HG03108 (cell line): ENCODE data around the gene CD79A.

Source experiments
- ATAC-seq: cut with Tn5 transposase; IDR thresholded peaks from one replicate; pipeline ENCODE4 v1.9.1; 2021; ENCODE audit warnings: moderate library complexity; ENCODE audit not compliant: unreplicated experiment

CD79A gene

DNA sequence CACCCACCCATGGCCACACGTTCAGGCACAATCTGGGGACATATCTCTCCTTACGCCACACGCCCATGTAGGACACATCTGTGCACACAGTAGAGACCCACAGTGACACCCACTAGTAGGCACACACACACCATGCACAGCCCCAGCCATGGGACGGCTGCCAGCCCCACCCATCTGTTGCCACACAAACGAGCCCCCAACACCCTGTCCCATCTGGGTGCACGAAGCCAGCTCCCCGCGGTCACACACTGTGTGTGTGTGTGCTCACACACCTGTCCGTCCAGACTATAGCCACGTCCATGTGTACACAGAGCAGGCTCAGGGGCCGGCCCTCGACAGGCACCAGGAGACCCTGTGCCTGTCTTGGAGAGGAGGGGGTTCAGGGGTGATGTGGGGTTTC lies 40.6 kb downstream of the CD79A start:
- ATAC-seq = no peak

DNA sequence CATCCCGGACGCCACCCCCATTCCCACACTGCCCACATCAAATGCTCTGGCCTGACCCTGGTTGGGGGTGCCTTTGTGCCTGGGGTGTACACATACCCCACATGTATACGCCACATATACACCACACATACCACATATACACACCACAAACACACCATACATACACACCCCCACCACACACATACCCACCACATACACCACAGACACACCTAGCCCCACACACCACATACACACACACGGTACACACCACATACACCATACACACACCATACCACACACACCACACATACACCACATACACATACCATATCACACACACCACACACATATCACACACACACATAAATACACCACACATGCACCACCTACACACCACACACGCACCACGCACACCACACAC lies 41.0 kb downstream of the CD79A start:
- no peak for ATAC-seq

DNA sequence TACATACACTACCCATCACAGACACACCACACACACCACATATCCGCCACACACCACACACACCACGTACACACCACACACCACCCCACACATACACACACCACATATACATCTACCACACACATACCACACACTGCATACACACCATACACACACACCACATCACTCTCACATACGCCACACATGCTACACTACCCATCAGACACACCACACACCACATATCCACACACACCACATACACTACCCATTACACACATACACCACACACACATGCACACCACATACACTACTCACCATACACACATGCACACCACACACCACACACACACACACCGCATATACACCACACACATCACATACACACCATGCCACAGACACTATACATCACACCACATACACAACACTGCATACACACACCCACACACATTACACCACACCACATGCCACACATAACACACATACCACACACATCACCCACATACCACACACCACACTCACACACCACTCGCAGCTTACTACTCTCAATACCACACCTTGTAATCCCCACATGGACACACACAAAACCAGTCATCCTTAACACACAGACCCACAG lies 41.7 kb downstream of the CD79A start:
- ATAC-seq = no peak

DNA sequence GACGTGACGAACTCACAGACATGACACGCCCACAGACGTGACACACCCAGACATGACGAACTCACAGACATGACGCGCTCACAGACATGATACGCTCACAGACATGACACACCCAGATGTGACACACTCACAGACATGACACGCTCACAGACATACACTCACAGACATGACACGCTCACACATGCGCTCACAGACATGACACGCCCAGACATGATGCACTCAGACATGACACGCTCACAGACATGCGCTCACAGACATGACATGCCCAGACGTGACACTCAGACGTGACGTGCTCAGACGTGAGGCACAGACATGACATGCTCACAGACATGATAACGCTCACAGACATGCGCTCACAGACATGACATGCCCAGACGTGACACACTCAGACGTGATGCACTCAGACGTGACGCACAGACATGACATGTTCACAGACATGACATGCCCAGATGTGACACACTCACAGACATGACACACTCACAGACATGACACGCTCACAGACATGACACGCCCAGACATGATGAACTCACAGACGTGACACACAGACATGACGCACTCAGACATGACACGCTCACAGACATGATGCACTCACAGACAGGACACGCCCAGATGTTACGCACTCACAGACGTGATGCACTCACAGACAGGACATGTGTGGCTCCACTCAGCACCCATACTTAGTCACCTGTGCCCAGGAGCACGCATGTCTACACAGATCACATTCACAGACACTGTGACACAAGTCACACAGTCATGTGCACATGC lies 43.1 kb downstream of the CD79A start:
- ATAC-seq = no peak

DNA sequence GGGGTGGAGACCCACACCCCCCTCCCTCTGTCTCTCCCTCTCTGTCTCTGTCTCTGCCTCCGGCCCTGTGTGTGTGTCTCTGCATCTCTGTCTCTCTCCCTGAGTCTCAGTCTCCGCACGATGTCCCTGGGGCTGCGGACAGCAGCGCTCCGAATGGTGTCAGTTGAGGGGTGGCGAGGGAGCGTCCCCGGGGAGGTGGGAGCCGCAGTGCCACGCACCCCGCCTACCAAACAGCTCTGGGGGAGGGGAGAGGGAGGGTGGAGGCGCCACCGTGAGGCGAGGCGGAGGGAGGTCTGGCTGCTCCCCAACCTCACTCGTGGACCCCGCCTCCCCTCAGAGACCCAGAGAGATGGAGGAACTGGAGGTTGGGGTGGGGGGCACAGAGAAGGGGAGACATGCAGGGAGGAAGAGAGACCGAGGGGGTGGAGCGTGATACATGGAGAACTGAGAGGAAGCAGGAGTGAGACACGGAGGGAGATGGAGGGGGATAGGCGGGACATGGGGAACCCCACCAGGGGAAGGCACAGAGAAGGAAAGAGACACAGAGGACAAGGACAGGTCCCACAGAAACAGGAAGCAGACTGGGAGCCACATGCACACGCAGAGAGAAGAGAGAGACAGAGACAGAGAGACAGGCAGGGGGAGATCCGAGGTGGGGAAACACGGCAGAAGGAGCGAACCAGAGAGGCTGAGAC lies 44.0 kb downstream of the CD79A start:
- no peak for ATAC-seq

DNA sequence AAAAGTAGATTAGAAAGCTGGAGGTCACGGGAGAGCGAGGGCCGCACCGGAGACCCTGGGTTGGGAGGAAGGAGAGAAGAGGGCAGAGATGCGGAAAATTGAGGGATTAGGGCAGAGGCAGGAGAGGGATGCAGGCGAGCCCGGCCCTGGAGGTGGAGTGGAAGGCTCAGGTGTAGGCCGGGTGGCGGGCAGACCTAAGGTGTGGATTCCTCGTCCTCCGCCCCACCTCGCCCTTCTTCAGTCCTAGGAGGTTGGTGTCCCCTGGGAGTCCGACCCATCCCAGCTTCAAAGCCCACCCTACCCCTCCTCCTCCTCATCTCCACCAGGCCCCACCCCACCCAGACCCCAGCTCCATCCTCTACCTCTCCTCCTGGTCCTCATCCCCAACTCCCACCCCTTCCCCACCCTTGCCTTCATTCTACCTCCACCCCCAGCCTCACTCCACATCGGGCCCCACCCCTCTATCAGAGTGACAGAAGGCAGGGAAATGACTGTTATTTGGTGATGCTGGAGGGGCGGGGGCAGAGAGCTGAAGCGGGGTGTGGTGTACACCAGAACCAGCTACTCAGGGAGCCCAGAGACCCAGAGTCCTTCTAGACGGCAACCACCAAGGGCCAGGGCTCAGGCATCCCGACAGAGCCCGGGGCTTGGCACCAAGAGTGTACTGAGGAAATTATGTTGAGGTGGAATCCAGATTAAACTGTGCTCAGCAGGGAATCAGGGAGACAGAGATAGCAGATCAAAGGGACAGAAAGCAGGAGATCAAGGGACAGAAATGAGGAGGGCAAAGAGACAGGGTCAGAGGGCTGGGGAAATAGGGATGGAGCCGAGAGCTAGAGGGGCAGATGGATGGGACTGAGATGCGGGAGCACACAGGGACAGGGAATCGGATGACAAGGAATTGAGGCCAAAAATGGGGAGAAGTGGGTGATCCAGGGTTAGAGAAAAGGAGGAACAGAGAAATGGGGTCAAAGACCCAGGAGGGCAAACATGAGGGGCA lies 44.8 kb downstream of the CD79A start:
- no peak for ATAC-seq

DNA sequence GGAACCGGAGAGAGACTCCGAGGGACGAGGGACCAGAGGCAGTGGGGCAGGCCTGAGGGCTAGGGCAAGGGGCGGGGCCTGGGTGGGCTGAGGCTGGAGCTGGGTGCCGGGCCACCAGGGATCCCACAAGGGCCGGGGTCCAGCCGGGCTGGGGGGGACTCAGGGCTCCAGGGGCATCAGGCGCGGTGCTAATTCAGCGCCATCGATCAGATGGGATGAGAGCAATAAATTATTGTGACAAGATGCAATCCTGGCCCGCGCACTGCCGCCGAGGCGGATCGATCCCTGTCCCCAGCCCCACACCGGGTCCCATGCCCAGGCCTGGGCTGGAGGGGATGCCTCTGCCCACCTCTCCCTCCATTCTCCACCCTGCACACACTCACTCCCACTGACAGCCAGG lies 45.5 kb downstream of the CD79A start:
- ATAC-seq = no peak

DNA sequence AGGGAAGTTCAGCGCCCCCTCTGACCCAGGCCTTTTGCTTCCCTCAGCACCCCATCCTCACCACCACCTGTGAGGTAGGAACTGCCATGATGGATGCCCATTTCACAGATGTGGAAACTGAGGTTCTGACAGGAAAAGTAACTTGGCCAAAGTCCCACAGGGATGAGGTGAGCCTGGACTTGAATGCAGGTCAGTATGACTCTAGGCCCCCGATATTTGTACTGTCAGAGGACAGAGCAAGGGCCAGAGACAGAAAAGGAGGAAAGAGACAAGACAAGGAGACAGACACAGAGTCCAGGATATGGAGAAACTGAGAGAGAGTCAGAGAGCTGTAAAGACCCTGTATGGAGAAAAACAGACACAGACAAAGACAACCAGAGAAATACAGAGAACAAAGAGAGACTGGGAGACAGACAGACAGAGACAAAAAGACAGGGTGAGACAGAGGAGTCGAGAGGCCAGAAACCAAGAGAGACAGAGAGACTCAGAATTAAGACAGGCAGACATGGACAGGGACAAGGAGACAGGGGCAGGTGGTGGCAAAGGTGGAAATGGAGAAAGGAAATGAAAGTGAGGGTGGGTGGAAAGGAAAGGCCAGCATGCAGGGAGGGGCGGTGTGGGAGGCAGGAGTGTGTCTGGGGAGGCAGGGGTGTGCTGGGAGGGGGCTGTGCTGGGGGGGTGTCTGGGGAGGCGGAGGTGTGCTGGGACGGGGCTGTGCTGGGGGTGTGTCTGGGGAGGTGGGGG lies 46.1 kb downstream of the CD79A start:
- no peak for ATAC-seq

DNA sequence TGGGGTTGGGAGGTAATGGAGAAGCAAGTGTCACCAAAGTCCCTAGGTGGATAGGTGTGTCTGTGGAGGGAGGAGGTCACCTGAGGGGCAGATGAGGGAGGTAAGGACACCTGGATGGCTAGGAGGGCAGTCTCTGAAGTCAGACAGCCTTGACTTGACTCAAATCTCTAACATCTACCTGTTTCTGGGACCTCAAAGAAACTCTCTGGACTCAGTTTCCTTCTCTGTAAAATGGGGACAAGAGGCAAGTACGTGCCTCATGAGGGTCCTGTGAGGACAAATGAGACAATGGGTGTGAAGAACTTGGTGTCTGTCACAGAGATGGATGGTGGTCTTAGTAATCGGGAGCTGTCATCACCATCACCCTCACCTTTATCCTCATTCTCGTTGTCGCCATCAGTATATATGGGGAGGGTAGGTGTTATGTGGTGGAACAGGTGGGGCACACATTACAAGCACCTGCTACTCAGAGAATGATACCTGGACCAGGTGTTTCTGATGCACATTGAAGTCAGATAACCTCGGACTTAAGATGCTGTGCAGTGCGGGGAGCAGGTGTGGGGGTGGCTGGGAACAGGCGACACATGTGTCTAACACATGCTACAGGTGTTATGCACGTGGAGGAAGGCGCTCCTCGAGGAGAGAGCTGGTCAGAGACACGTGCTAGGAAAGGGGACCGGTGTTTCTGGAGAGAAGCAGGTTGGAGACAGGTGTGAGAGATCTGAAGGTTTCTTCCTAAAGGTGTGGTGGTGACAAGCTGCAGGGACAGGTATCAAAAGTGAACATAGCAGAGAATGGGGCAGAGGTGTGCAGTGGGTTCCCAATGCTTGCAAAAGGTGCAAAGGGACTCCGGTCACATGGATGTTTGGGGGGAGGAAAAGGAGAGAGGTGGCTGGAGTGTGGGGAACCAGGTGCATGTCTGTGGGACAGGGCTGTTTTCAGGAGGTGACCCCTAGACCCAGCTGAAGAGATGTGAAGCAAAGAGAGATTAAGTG lies 47.4 kb downstream of the CD79A start:
- no peak for ATAC-seq

DNA sequence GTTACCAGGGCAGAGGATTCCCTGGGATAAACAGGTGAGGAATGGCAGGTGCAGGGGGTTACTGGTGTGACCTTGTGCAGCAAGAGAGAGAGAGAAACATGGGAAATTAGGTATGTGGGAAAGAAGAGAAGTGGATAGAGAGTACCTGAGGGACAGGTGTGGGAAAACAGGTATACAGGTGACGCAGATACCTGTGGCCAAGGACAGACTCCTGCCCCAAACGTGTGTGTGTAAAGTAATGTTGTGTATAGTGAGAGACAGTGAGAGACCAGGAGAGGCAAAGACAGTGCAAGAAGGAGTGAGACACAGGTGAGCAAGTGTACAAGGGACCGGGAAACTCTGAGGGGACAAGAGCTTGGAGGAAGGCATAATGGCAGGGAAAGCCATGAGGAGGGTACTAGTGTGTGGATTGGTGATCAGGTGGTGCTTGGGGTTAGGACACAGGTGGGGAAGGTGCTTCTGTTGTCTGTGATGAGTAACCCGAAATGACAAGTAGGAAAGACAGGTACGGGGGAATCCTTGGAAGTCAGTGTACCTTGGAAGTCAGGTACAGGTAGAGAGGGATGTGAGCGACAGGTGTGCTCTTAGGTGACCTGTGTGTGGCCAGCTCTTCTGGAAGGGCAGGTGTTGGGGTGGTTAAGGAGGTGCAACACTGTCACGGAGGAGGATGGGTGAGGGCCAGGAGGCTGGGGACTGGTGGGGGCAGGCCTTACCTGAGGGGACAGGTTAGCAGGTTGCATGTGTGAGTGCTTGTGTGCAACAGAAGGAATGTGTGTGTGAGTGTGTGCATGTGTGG lies 48.3 kb downstream of the CD79A start:
- ATAC-seq = no peak

DNA sequence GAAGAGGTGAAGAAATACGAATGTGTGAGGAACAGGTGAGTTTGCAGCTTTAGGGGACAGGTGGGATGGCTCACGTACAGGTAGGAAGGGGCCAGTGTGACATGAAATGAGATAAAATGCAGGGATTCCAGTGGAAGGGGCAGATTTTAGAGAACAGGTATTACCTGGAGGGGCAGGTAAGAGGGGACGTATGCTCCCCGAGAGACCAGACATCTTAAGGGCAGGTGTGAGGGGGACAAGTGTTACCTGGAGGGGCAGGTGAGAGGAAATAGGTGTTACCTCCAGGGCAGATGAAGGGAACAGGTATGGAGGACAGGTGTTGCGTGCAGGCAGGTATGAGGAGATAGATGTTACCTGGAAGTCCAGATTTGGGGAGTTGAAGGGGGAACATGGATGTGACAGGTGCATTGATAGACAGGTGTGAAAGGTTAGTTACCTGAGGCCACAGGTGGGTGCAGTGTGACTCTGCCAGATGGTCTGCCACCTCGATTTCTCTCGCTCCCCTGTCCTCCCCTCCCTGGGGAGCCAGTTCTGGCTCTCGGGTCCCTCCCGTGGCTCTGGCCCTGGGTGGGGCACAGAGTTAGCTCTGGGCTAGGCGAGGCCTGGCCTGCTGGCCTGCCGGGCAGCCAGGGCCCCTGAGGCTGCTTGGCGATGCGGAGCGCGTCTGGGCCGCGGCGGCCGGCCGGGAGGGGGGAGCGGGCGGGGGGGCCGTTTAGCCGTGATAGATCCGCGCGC lies 49.1 kb downstream of the CD79A start:
- ATAC-seq = no peak

DNA sequence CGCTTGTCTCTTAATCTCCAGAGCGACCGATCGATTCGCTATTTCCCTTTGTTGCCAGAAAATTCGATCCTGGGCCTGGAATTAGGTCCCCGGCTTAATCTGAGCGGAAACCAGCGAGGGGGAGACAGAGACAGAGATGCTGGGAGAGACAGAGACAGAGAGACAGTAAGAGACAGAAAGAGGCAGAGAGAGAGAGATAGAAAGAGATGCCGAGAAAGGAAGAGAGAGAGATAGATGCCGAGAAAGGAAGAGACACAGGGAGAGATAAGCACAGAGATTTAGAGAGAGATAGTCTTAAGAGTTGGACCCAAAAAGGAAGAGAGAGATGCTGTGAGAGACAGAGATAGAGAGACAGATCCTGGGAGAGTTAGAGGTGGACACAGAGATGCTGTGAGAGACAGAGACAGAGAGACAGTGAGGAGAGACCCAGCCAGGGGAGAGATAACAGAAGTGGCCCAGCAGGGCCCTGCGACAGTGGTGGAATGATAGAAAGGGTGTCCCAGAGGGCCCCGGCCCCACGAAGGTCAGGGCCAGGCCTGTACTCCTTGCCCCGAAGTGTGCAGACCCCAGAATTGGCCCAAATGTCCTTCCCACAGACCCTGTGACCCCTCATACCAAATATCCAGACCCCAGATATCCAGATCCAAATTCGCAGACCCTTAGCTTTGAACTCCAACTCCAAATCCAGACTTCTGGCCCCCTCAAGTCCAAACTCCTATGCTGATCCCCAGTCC lies 49.9 kb downstream of the CD79A start:
- ATAC-seq = no peak

DNA sequence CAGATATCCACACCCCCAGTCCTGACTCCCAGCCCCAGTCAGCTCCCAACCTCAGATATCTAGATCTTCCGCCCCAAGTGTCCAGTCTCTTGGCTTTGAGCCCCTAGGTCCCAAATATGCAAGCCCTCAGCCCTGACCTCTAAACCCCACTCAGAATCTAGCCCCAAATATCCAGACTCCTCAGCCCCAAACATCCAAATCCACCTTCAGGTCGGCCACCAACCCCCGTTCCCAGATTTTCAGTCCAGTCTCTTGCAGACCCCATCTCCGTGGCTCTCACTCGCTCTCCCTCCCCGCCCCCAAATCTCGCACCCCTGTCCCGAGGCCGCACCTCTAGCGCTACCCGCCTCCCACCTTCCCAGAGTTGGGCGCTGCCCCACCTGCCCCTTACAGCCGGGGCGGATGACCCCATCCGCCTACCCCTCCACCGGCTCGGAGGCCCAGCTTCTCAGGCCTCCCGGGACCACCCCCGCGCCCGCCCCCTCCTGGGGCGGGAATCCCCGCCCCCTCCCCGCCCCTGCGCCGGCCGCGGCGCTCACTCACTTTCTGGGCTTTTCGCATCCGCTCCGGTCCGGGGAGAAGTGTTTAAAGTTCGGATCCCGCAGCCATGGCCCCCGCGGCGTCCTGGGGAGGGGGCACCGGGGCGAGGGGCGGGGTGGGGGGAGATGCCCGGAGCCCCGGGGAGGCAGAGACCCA lies 50.6 kb downstream of the CD79A start:
- ATAC-seq = no peak

DNA sequence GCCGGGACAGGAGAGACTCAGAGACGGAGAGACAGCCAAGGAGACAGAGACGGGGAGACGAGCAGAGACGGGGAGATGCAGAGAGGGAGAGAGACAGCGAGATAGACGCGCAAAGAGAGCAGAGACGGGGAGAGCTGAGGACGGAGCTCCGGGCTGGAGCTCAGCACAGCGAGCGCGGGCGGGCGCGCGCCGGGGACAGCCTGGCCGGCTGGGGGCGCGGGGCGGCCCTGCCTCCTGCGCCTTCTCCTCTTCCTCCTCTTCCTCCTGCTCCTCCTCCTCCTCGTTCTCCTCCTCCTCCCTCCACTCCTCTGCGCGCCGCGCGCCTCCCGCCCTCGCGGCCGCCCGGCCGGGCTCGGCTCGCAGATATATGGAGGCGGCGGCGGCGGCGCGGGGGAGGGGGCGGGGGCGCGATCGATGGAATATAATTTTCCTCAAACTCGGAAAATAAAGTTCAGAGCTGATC lies 51.2 kb downstream of the CD79A start, which contains the start of gene ERFL:
TSS of gene ERFL (minus strand) at position 229 of the 463 bp plus-strand sequence. CDS start 15,530 bp downstream, outside the sequence.
- ATAC-seq = no peak

DNA sequence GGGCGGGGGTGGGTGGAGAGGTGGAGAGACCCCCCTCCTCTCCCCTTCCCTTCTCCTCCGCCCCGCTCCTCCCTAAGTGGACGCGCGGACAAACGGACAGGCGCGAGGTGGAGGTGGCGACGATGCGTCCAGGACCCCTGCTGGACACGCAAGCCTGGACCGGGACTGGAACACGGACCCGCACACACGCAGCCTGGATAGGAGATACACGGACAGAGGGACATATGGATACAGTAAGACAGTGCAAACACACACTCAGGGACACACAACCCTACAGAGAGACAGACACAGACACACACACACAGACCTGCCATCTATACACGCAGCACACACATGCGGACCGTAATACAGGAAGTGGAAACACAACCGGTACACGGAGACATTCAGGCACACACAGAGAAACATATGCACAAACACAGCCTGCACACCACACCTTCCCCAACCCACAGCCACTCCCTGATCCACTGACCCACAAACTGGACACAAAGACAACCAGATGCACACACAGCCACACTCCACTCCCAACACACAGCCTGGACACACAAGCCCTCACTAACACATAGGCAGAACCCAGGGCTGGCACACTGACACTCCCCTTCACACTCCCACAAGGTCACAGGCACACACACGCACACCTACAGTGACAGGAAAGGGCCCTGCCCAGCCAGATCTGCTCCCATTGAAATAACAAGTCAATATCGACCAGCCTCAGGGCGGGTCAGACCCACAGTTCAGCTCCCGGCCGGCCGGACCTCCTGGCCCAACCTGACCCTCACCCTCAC lies 51.9 kb downstream of the CD79A start:
- ATAC-seq = no peak
